ENCODE data around the gene NACC2. TPM values are rescaled to one million over a fixed set of nuclear protein-coding genes. Genes with fewer than 3 reads are reported as not detected.

The NACC2 gene
- total RNA-seq, 4 donors from 2014 or later = 71.4 to 209 (median 110) TPM

DNA sequence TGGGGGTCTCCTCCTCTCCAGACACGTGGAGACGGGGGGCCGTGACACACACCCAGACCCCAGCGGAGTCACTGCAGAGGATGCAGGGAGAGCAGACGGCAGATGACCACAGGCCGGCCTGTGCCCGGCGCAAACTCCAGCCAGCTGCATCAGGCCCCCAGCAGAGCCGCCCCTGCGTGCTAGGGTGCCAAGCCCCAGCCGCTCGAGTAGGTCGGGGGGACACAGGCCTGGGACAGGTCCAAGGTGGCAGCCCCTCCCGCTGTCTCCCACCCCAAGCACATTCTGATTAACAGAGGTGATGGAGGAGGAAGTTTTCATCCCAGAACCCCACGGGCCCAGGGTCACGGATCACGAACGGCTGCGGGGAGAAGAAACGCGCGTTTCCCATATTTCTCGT is 14.4 kb downstream of the NACC2 start:
- Histone ChIP-seq H3K27ac (peak overlapping the region in 3 of 4 donors; percentile 69 to 81 (median 78)), H3K4me3 (no peak overlapping the region), H3K4me1 (peaks cover 7 to 100% (median 54%) of the 10 kb centered on the region in 3 donors), H3K27me3 (no peaks in the 10 kb centered on the region), H3K9me3 (no peaks in the 10 kb centered on the region), H3K36me3 (peaks cover 0 to 14% of the 10 kb centered on the region in 2 donors)
- TF ChIP-seq, protein P1, sequence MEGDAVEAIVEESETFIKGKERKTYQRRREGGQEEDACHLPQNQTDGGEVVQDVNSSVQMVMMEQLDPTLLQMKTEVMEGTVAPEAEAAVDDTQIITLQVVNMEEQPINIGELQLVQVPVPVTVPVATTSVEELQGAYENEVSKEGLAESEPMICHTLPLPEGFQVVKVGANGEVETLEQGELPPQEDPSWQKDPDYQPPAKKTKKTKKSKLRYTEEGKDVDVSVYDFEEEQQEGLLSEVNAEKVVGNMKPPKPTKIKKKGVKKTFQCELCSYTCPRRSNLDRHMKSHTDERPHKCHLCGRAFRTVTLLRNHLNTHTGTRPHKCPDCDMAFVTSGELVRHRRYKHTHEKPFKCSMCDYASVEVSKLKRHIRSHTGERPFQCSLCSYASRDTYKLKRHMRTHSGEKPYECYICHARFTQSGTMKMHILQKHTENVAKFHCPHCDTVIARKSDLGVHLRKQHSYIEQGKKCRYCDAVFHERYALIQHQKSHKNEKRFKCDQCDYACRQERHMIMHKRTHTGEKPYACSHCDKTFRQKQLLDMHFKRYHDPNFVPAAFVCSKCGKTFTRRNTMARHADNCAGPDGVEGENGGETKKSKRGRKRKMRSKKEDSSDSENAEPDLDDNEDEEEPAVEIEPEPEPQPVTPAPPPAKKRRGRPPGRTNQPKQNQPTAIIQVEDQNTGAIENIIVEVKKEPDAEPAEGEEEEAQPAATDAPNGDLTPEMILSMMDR (IDR thresholded peaks at IDR 0.05) = no peak
- TF ChIP-seq POLR2A (IDR thresholded peaks at IDR 0.05) = no peak
- no peak for TF ChIP-seq POLR2AphosphoS5 (IDR thresholded peaks at IDR 0.05)
- no peak for TF ChIP-seq EP300 (IDR thresholded peaks at IDR 0.05)
- ATAC-seq = no peak
- WGBS, 2 donors (ENCODE audit: low coverage in 1 of 2) = no CpG with 5 or more reads among the region's 23 CpGs

DNA sequence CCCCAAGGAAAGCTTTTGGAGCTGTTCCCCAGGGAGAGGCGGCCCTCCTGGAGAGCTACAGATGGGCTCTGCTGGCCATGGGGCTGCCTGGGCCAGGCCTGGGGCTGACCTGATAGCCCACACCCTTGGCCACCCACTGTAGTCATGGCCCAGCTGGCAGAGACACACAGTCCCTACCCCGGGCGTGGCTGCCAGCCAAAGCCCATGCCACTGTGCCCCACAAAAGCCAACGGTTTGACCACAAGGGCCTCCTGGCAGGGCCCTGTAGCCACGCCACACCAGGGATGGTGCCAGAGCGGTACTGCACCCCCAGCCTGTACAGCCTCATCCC is 15.2 kb downstream of the NACC2 start:
- TF ChIP-seq EP300 (IDR thresholded peaks at IDR 0.05) (no peak), POLR2A (IDR thresholded peaks at IDR 0.05) (no peak), POLR2AphosphoS5 (IDR thresholded peaks at IDR 0.05) (no peak)
- TF ChIP-seq, protein P1 (IDR thresholded peaks at IDR 0.05) = no peak
- ATAC-seq = no peak
- H3K4me1 ChIP-seq = peaks cover 7 to 100% (median 48%) of the 10 kb centered on the region in 3 donors

DNA sequence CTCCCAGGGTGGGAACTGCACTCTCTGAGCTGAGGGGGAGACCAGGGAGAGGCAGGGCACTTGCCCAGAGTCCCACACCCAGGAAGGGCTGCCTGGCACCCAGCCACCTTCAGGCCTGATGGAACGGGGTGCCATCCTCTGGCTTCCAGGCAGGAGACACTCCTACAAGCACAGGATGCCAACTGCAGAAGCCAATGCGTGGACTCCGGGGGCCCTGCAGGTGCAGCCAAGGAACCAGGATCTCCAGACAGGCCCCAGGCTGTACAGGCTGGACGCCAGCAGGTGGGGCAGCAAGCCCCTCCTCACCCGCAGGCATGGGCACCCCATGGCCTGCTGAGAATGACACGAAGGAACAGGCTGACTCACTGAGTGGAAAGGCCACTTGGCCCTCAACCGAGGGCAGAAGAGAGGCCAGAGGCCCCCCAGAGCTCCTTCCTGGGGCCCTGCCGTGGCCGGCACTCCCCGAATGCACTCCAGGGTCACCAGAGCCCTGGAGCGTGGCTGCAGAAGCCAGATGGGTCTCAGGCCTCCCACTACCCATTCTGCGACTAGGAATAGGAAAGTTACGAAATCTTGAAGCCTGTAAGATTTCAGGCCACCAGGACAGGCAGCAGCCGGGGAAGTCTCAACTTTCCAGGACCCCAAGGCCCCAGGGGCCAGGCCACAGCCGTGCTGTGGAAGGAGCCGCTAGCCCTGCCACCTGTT is 15.7 kb downstream of the NACC2 start:
- H3K9me3 ChIP-seq = no peaks in the 10 kb centered on the region
- 20% methylated on average over 2 of the region's 16 CpGs; no CpG with 5 or more reads in 1 of the 2 donors for WGBS, 2 donors (ENCODE audit: low coverage in 1 of 2)
- H3K4me1 ChIP-seq = peaks cover 7 to 100% (median 48%) of the 10 kb centered on the region in 3 donors

More for the DNA sequence above, 15.2 kb downstream of the NACC2 start:
- H3K9me3 ChIP-seq = no peaks in the 10 kb centered on the region
- no peaks in the 10 kb centered on the region for H3K27me3 ChIP-seq
- WGBS, 2 donors (ENCODE audit: low coverage in 1 of 2) = no CpG with 5 or more reads among the region's 6 CpGs
- no peak overlapping the region for H3K4me3 ChIP-seq
- peaks cover 0 to 22% of the 10 kb centered on the region in 2 donors for H3K36me3 ChIP-seq
- H3K27ac ChIP-seq = peak overlapping the region in 3 of 4 donors; percentile 69 to 81 (median 80)

DNA sequence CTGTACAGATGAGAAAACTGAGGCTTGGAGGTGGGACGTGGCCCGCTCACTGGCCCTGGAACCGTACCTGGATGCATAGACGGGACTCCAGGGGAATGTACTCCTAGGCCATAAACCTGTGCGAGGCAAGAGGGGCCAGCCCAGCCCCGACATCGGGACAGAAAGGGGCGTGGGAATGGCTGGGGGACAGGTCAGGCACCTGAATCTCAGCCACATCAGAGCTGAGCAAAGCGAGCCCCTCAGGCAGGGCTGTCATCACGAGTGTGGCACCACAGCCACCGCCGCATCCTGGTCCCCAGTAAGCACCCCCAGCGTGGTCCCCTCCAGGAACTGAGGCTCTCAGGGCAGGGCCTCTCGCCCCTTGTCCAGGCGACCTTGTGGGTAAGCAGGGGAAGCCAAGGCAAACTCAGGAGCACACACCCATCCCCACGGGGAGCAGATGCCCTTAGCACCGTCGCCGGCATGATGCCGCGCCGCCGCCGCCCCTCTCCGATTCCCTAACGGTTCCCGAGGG is 16.5 kb downstream of the NACC2 start:
- Histone ChIP-seq H3K36me3 (peaks cover 0 to 20% of the 10 kb centered on the region in 2 donors), H3K27ac (peak overlapping the region in 3 of 4 donors; percentile 69 to 81 (median 80)), H3K9me3 (no peaks in the 10 kb centered on the region), H3K27me3 (no peaks in the 10 kb centered on the region), H3K4me3 (no peak overlapping the region), H3K4me1 (peaks cover 7 to 100% (median 48%) of the 10 kb centered on the region in 3 donors)
- no peak for TF ChIP-seq POLR2A (IDR thresholded peaks at IDR 0.05)
- TF ChIP-seq, protein P1 (IDR thresholded peaks at IDR 0.05) = no peak
- TF ChIP-seq EP300 (IDR thresholded peaks at IDR 0.05) = no peak
- no peak for TF ChIP-seq POLR2AphosphoS5 (IDR thresholded peaks at IDR 0.05)
- ATAC-seq = no peak
- WGBS, 2 donors (ENCODE audit: low coverage in 1 of 2) = 60 to 87% methylated on average over 1 to 14 of the region's 27 CpGs

More for the DNA sequence above, 15.7 kb downstream of the NACC2 start:
- H3K27me3 ChIP-seq = no peaks in the 10 kb centered on the region
- no peak for TF ChIP-seq POLR2A (IDR thresholded peaks at IDR 0.05)
- no peak for TF ChIP-seq EP300 (IDR thresholded peaks at IDR 0.05)
- peak; percentile 49 for TF ChIP-seq POLR2AphosphoS5 (IDR thresholded peaks at IDR 0.05)
- TF ChIP-seq, protein P1 (IDR thresholded peaks at IDR 0.05) = peak in 1 of 4 experiments; percentile 15
- H3K27ac ChIP-seq = peak overlapping the region in 3 of 4 donors; percentile 69 to 81 (median 80)
- peak; percentile 16 for ATAC-seq
- peaks cover 0 to 27% of the 10 kb centered on the region in 2 donors for H3K36me3 ChIP-seq
- H3K4me3 ChIP-seq = no peak overlapping the region

Measured in gastroesophageal sphincter (tissue), 4 donors.